ENCODE data around the gene PARVB.

DNA sequence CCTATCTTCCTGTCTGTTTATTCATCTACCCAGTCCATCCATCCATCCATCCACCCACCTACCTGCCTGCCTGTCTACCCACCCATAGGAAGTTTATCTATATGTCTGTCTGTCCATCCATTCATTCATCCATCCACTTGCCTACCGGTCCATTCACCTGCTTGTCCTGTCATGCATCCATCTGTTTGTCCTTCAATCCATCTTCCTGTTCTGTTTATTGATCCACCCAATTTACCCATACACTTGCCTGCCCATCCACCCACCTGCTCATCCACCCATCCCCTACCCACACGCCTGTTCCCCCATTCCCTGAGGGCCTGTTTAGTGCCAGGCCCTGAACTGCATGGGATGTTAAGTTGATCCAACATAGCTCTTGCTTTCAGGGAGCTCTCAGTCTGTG, 175.1 kb downstream of the PARVB start:
- TF ChIP-seq, protein P1, sequence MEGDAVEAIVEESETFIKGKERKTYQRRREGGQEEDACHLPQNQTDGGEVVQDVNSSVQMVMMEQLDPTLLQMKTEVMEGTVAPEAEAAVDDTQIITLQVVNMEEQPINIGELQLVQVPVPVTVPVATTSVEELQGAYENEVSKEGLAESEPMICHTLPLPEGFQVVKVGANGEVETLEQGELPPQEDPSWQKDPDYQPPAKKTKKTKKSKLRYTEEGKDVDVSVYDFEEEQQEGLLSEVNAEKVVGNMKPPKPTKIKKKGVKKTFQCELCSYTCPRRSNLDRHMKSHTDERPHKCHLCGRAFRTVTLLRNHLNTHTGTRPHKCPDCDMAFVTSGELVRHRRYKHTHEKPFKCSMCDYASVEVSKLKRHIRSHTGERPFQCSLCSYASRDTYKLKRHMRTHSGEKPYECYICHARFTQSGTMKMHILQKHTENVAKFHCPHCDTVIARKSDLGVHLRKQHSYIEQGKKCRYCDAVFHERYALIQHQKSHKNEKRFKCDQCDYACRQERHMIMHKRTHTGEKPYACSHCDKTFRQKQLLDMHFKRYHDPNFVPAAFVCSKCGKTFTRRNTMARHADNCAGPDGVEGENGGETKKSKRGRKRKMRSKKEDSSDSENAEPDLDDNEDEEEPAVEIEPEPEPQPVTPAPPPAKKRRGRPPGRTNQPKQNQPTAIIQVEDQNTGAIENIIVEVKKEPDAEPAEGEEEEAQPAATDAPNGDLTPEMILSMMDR (IDR thresholded peaks at IDR 0.05), result no peak
- TF ChIP-seq POLR2A (IDR thresholded peaks at IDR 0.05), result no peak

Measured in body of pancreas (tissue), 4 donors.